Activated naive CD4-positive, alpha-beta T cell treated with anti-CD3 and anti-CD28 coated beads, Interleukin-2, amount 50 U/mL, for 72 hours (primary cell): ENCODE measurements around the gene DLX3. TPM values are rescaled to one million over a fixed set of nuclear protein-coding genes. Genes with fewer than 3 reads are reported as not detected.
A peak's percentile ranks its signal among the peaks of the same experiment; 100 is the strongest.
"Not testable (repeated sequence)": the region's sequence is repeated elsewhere in the genome, so short reads cannot be mapped to it uniquely, and the experiment has no call there.

Experiments used
- ATAC-seq, 2 donors: fragments of 150-1000 bp; cut with Tn5 transposase; 2 replicates each; pipeline ENCODE4 v1.10.0; 2021; ENCODE audit warnings: mild to moderate bottlenecking in 2 of 2, moderate library complexity in 2 of 2
- DNase-seq, 2 donors: peaks; one replicate each; pipeline ENCODE4 v3.0.0; 2021 to 2022; ENCODE audit warnings: low spot score in 2 of 2
- H3K27ac Mint-ChIP-seq, 2 donors: one replicate each; pipeline ENCODE4 v1.8.0; 2022; ENCODE audit warnings: mild to moderate bottlenecking in 2 of 2, mixed read lengths in 2 of 2
- H3K36me3 Mint-ChIP-seq, 2 donors: one replicate each; pipeline ENCODE4 v1.8.0; 2022; ENCODE audit warnings: mixed read lengths in 2 of 2
- H3K9me3 Mint-ChIP-seq, 2 donors: one replicate each; pipeline ENCODE4 v1.8.0; 2022; ENCODE audit warnings: mixed read lengths in 2 of 2
- total RNA-seq, 2 donors: library from RNA; stranded (reverse); gene quantifications; one replicate each; pipeline ENCODE4 v1.2.3, GENCODE V29; 2022

Gene DLX3
- total RNA-seq, result under 1 TPM in 1 of 2 donors, not detected in 1; 0.10 TPM

DNA sequence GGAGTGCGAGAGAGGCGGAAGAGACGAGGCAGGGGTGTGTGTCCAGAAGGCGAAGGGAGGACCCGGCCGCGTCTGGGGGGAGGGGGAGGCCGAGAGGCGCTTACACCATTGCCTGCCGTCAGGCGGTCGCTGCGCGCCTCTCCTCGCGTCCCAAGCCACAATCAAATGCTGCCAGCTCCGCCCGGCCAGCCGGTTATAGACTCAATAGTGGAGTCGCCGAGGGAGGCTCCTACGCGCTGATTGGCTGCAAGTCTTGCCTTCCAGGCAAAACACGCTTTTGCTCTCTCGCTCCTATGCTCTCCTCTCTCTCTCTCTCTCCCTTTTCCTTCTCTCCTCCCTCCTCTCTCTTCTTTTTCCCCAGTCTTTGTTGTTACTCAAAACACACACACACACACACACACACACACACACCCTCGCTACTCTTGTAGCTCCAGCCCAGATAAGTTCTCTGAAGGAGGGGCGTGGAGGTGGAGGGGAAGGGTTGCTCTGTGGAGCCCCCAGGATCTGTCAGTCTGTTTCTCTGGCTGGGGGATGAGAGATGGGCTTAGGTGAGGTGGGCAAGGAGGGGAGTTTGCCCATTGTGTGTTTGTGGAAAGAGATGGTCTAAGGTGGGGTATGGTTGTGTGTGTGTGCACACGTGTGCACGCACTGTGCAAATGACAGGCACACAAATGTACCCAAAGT lies at the start of gene DLX3:
TSS of gene DLX3 (minus strand) at position 170 of the 684 bp plus-strand sequence. CDS start 226 bp downstream, outside the sequence.
- H3K36me3 Mint-ChIP-seq, result peaks cover 8 to 12% of the 10 kb centered on the region in 2 donors
- ATAC-seq (peak in 1 of 2 donors; percentile 29), DNase-seq (peak in 1 of 2 donors; percentile 58)
- H3K9me3 Mint-ChIP-seq, result no peaks in the 10 kb centered on the region
- H3K27ac Mint-ChIP-seq, result peak within 1 kb of the TSS in 1 of 2 donors; percentile 66

DNA sequence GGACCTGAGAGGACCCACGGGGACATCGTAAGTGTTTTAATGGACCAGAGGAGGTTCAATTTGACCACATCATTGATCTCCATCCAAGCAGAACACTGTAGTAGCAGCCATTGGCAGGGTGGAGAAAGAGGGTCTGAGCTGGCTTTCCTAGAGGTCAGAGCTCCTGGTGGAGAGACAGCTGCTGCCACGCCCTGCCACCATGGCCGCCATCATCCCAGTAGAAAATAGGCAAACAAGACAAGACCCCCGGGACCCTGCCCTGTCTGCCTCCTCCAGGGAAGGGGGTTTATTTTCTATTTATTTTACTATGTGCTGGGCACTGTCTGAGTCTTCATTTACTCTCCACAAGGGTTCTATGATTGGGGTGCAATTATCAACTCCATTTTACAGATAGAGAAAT lies 49.5 kb upstream of the DLX3 start:
- Mint-ChIP-seq H3K27ac (peak overlapping the region in 1 of 2 donors; percentile 76), H3K36me3 (peaks cover 0 to 3% of the 10 kb centered on the region in 2 donors), H3K9me3 (peaks cover 0 to 2% of the 10 kb centered on the region in 2 donors)
- DNase-seq (no peak), ATAC-seq (no peak)

DNA sequence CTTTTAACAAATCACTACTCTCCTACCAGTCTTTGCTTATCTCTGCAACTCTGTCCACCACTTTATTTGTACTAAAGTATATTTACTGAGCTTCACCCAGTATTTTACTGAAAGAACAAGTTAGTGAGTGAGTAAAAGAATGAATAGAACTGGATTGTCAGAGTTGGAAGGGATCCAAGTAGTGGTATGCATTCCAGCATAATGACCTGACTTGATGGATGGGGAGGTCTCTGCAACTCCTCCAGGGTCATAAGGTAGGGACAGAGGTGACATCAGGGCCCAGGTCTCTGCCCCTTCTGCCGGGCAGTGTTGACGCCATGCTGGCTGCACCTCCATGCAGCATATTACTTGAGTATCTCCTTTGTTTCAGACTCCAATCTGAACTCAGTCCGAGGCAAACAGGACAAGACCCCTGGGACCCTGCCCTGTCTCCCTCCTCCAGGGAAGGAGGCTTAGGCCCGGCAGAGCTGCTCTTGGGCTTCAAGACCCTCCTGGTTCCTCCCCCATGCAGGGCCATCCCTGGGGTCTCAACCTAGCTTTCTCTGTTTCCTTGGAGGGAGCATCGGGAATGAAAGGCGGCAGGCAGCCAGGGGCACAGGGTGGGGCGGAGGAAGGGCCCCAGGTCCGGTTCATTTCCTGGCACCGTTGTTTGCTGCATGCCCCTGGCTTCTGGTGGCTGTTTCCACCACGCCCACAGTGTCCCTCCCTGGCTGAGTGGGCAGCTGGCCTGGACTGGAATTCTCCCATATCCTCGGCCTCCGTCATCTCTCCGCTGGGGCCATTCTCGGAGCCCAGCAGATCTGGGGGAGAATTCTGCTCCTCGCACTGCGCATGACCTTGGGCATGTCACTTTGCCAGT lies 48.5 kb upstream of the DLX3 start:
- ATAC-seq, result no peak
- Mint-ChIP-seq H3K27ac (no peak overlapping the region), H3K36me3 (no peaks in the 10 kb centered on the region), H3K9me3 (no peaks in the 10 kb centered on the region)
- no peak for DNase-seq

DNA sequence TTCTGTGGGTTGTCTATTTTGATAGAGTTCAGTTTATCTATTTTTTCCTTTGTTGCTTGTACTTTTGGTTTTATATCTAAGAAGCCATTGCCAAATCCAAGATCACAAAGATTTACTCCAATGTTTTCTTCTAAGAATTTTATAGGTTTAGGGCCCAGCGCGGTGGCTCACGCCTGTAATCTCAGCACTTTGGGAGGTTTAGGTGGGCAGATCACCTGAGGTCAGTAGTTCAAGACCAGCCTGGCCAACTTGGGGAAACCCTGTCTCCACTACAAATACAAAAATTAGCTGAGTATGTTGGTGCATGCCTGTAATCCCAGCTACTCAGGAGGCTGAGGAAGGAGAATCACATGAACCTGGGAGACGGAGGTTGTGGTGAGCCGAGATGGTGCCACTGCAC lies 47.2 kb upstream of the DLX3 start:
- DNase-seq, result no peak
- Mint-ChIP-seq H3K9me3 (no peaks in the 10 kb centered on the region), H3K36me3 (no peaks in the 10 kb centered on the region), H3K27ac (peak overlapping the region in 1 of 2 donors; percentile 17)
- no peak for ATAC-seq

DNA sequence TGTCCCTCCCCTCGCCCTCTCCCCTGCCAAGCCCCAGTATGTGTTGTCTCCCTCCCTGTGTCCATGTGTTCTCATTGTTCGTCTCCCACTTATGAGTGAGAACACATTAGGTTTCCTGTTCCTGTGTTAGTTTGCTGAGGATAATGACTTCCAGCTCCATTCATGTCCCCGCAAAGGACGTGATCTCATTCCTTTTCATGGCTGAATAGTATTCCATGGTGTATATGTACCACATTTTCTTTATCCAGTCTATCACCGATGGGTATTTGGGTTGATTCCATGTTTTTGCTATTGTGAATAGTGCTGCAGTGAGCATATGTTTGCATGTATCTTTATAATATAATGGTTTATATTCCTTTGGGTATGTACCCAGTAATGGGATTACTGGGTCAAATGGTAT lies 45.5 kb upstream of the DLX3 start:
- H3K36me3 Mint-ChIP-seq, ATAC-seq, DNase-seq, H3K27ac Mint-ChIP-seq, H3K9me3 Mint-ChIP-seq: not testable (repeated sequence)

DNA sequence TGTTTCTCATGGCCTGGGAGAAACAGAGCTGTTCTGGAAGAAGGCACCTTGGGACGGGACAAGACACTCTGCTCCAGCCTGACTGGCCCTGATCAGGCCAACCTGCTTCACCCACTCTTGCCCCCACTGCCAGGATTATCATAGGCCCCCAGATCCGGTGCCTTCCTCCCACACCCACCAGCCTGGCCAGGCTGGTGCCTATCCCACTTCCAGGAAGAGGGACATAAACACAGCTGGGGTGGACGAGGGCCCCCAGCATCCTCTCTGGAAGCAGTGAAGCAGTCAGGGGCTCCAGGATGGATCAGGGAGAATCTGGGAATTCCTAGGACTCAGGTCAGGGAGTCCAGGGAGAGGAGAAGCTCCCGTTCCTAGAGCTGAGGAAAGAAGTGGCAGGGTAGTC lies 44.0 kb upstream of the DLX3 start:
- Mint-ChIP-seq H3K27ac (no peak overlapping the region), H3K36me3 (no peaks in the 10 kb centered on the region), H3K9me3 (no peaks in the 10 kb centered on the region)
- ATAC-seq, result no peak
- DNase-seq, result no peak

DNA sequence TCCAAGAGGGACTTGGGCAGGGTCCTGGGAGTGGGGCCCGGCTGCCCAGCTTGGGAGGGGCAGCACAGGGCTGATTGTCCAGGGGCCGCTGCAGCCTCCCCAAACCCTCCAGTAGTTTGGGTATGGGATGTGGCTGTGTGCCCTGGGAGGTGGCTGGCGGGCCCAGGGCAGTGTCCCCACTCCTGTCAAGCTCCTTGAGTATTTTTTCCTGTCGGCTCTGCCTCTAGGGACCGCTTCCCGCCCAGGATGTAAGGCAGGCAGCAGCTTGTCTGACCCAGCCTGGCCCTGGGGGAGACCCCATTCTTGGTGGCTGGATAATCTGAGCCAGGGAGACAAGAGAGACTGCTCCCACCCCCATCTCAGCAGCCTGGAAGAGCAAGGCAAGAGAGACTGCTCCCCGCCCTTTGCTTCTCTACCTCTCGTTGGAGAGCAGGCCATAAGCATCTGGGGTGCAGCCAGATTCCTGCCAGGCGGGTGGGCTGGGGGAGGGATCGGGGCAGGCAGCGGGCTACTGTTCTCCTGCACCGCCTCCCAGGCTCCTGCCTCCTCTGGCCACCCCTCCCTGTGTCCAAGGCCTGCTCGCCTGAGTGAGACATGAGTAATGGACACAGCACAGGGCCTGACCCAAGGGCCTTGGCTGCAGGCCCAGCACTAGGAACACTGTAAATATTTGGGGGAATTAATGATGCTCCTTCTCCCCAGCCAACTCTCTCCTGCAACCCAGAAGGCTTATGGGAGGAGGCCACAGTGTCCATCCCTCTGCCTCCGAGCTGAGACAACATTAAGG lies 42.5 kb upstream of the DLX3 start:
- Mint-ChIP-seq H3K36me3 (no peaks in the 10 kb centered on the region), H3K27ac (peak overlapping the region in 1 of 2 donors; percentile 46), H3K9me3 (no peaks in the 10 kb centered on the region)
- DNase-seq, result peak in 1 of 2 donors; percentile 37
- no peak for ATAC-seq

DNA sequence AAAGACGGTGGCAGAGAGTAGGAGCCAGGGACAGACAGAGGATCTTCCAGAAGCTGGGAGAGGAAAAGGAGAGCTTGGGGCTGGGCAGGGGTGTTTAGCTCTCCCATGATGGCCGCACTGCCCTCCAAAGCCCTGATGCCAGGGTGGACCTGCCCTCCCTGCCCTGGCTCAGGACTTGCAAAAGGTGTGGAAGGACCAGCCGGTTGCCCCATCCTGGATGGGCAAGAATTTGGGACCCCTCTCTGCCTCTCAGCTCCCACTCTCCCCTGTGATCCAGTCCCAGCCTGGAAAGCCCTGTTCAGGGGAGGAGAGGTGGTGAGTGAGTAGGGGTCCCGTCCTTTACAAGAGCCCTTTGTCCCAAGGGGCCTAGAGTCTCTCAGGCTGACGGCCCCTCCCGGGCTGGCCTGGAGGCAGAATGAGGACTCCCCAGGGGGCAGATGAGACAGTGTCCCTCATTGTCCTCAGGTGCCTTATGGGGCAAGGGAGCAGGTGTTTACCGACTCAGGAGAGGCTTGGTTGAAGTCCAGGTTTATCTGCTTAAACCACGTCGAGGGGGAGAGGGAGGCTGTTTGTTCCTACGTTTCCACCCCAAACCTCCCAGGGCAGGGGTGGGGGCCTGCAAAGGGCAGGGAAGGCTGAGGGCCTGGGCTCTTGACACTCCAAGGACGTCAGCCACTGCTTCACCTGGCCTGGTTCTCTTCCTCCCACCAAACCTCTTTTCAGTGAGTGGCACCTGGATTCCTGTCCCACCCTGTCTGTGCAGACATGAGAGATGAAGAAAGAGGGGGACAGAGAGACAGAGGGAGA lies 41.6 kb upstream of the DLX3 start:
- no peak for ATAC-seq
- no peaks in the 10 kb centered on the region for H3K9me3 Mint-ChIP-seq
- no peaks in the 10 kb centered on the region for H3K36me3 Mint-ChIP-seq
- H3K27ac Mint-ChIP-seq, result no peak overlapping the region
- DNase-seq, result peak in 1 of 2 donors; percentile 37

DNA sequence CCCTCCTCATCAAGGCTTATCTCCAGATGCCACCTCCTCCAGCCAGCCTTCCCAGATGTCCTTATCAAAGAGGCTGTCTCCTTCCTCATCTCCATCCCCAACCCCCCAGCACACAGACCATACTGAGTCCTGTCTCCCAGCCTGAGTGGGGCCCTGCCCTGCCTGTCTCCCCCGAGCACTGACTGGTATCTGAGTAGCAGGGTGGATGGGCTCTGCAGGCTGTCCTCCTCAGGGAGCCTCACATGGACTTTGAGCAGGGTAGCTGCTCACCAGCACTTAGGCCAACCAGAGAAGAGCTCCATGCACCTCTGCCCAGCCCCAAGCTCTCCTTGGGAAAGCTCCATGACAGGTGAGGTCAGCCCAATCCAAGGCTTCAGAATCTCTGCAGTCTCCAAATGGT lies 40.9 kb upstream of the DLX3 start:
- ATAC-seq (no peak), DNase-seq (no peak)
- no peak overlapping the region for H3K27ac Mint-ChIP-seq
- H3K9me3 Mint-ChIP-seq, result no peaks in the 10 kb centered on the region
- no peaks in the 10 kb centered on the region for H3K36me3 Mint-ChIP-seq

DNA sequence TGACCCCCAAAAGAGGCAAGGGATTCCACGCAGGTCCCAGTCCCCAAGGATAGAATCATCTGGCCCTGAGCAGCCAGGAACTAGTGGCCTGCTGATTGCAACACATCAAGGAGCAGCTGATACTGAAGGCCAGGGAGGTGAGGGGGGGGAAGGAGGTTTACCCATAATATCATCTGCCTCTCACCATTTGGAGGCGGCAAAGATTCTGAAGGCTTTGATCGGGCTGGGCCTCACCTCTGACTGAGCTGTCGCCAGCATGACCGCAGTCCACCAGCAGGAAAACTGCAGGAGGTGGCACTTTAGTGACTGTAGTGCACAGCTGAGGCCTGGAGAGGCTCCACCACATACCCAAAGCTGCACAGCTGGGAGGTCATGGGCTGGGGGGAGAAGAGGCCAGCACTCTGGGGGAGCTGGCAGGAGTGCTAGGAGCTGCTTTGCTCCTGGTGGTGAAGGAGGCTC lies 40.4 kb upstream of the DLX3 start:
- Mint-ChIP-seq H3K9me3 (no peaks in the 10 kb centered on the region), H3K27ac (peak overlapping the region in 1 of 2 donors; percentile 84), H3K36me3 (no peaks in the 10 kb centered on the region)
- no peak for DNase-seq
- ATAC-seq, result no peak

DNA sequence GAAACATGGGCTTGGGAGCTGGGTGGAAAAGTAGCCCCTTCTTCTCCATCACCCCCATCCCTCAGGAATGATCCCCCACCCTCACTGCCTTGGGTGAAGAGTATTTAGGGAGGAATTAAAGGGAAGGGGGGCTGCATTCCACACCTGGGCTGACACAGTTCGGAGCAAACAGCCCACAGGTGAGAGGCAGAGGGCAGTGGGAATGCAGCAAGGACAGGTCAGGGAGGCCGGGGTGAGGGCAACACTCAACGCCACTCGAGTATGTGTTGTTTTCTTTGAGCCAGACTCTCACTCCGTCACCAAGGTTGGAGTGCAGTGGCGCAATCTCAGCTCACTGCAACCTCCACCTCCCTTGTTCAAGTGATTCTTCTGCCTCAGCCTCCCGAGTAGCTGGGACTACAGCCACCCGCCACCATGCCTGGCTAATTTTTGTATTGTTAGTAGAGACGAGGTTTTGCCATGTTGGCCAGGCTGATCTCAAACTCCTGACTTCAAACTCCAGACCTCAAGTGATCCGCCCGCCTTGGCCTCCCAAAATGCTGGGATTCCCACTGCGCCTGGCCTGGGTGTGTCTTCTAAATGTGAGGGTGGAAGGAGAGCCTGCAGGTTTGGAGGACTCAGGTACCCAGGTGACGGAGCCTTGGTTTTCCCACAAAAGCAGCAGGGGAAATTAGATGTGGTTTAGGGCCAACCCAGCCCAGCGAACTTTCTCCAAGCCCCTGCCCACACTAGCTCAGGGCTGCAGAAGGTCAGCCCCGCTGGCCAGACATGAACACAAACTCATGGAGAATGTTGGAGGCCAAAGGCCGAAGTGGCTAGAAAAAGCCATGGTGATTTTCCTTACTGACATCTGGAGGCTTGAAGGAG lies 39.7 kb upstream of the DLX3 start:
- ATAC-seq (no peak), DNase-seq (no peak)
- Mint-ChIP-seq H3K9me3 (no peaks in the 10 kb centered on the region), H3K27ac (no peak overlapping the region), H3K36me3 (no peaks in the 10 kb centered on the region)

DNA sequence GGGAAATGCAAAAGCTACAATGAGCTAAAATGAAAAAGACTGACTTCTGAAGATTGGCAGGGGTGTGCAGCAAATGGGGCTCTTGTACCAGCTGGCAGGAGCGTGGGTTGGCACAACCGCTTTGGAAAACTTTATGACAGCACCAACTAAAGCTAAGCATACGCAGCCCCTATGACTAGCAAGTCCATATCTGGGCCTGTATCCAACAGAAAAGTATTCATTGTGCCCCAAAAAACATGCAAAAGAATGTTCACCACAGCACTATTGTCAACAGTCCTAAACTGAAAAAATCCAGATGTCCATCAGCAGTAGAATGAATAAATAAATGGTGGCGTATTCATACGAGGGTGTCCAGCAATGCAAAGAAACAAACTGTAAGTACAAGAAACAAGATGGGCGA lies 38.3 kb upstream of the DLX3 start:
- DNase-seq, result no peak
- no peaks in the 10 kb centered on the region for H3K36me3 Mint-ChIP-seq
- H3K27ac Mint-ChIP-seq, result no peak overlapping the region
- no peak for ATAC-seq
- no peaks in the 10 kb centered on the region for H3K9me3 Mint-ChIP-seq

DNA sequence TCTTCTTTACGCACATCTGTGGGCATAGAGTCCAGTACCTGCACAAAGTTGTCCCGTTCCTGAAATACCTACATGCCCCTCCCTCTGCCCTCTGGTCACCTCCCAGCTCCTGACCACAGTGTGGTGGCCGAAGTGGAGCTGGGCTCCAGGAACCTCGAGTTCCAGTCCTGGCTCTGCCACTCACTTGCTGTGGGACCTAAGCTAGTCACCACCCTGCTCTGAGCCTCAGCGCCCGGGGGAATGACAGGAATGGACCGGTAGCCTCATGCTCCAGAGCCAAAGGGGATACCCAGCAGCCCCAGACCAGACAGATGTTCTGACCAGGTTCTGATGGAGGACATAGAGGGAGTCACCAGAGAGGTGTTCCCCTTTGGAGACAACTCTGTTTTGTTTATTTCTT lies 34.2 kb upstream of the DLX3 start:
- no peak for DNase-seq
- ATAC-seq, result no peak
- H3K36me3 Mint-ChIP-seq, result no peaks in the 10 kb centered on the region
- peak overlapping the region in 1 of 2 donors; percentile 22 for H3K27ac Mint-ChIP-seq
- peaks cover 0 to 3% of the 10 kb centered on the region in 2 donors for H3K9me3 Mint-ChIP-seq

DNA sequence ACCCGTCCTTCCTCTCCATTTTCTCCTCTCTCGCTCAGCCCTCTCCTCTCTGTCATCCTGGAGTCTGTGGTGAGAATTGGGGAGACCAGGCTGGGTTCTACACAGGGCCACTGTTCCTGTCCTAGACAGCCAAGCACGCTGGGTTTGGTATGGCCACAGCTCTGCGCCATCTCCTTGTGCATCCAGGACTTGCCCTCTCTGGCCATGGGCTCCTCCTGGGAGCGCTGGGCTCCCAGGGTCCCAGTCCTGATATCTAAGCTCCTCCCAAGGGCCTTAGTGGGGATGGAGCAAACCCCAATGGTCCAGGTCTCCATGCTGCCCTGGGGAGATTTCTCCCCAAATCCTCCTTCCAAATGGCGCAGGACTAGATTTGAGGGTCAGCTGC lies 33.7 kb upstream of the DLX3 start:
- Mint-ChIP-seq H3K36me3 (no peaks in the 10 kb centered on the region), H3K9me3 (peaks cover 0 to 3% of the 10 kb centered on the region in 2 donors), H3K27ac (no peak overlapping the region)
- no peak for ATAC-seq
- no peak for DNase-seq
